IPS-18c (cell line): ENCODE results near the gene BAIAP2L1.

Experiments
- H3K4me3 ChIP-seq: 2 replicates; pipeline ENCODE4 v1.7.0; 2013; ENCODE audit warnings: low read depth, mild to moderate bottlenecking, low read length, moderate library complexity; ENCODE audit not compliant: insufficient read depth
- H3K9me3 ChIP-seq: one replicate; pipeline ENCODE4 v1.6.1; 2013; ENCODE audit warnings: mild to moderate bottlenecking, low read length, moderate library complexity; ENCODE audit not compliant: control insufficient read depth, insufficient read depth

The BAIAP2L1 gene

GRCh38 chr7:98368716-98369115 lies 32.2 kb downstream of the BAIAP2L1 start:
- no peak overlapping the region for H3K4me3 ChIP-seq
- H3K9me3 ChIP-seq, result no peaks in the 10 kb centered on the region

- no peak overlapping the region for H3K4me3 ChIP-seq
- H3K9me3 ChIP-seq, result no peaks in the 10 kb centered on the region
These were observed 34.3 kb downstream of the BAIAP2L1 start for GRCh38 chr7:98366562-98366938.

- Histone ChIP-seq H3K9me3 (no peaks in the 10 kb centered on the region), H3K4me3 (no peak overlapping the region)
These were observed 34.9 kb downstream of the BAIAP2L1 start for GRCh38 chr7:98365863-98366561.

- Histone ChIP-seq H3K9me3 (no peaks in the 10 kb centered on the region), H3K4me3 (no peak overlapping the region)
These were observed 36.7 kb downstream of the BAIAP2L1 start for GRCh38 chr7:98364220-98364619.

- H3K9me3 ChIP-seq, result no peaks in the 10 kb centered on the region
- no peak overlapping the region for H3K4me3 ChIP-seq
These were observed 38.4 kb downstream of the BAIAP2L1 start for GRCh38 chr7:98362517-98362916.

GRCh38 chr7:98360221-98361130 lies 40.4 kb downstream of the BAIAP2L1 start:
- Histone ChIP-seq H3K9me3 (no peaks in the 10 kb centered on the region), H3K4me3 (no peak overlapping the region)

- Histone ChIP-seq H3K4me3 (no peak overlapping the region), H3K9me3 (no peaks in the 10 kb centered on the region)
These were observed 41.5 kb downstream of the BAIAP2L1 start for GRCh38 chr7:98359395-98359794.

- no peak overlapping the region for H3K4me3 ChIP-seq
- H3K9me3 ChIP-seq, result no peaks in the 10 kb centered on the region
These were observed 42.2 kb downstream of the BAIAP2L1 start for GRCh38 chr7:98358706-98359105.

- Histone ChIP-seq H3K4me3 (no peak overlapping the region), H3K9me3 (no peaks in the 10 kb centered on the region)
These were observed 43.1 kb downstream of the BAIAP2L1 start for GRCh38 chr7:98357751-98358161.

- no peaks in the 10 kb centered on the region for H3K9me3 ChIP-seq
- no peak overlapping the region for H3K4me3 ChIP-seq
These were observed 45.7 kb downstream of the BAIAP2L1 start for GRCh38 chr7:98355250-98355538.

GRCh38 chr7:98354511-98355249 lies 46.2 kb downstream of the BAIAP2L1 start:
- no peaks in the 10 kb centered on the region for H3K9me3 ChIP-seq
- H3K4me3 ChIP-seq, result no peak overlapping the region; the same call in 1 of the 2 replicates

GRCh38 chr7:98354052-98354451 lies 46.8 kb downstream of the BAIAP2L1 start:
- H3K4me3 ChIP-seq, result no peak overlapping the region
- no peaks in the 10 kb centered on the region for H3K9me3 ChIP-seq

GRCh38 chr7:98352621-98353020 lies 48.3 kb downstream of the BAIAP2L1 start:
- Histone ChIP-seq H3K9me3 (no peaks in the 10 kb centered on the region), H3K4me3 (no peak overlapping the region)

- Histone ChIP-seq H3K9me3 (no peaks in the 10 kb centered on the region), H3K4me3 (no peak overlapping the region)
These were observed 49.8 kb downstream of the BAIAP2L1 start for GRCh38 chr7:98351136-98351535.

- Histone ChIP-seq H3K9me3 (no peaks in the 10 kb centered on the region), H3K4me3 (no peak overlapping the region)
These were observed 52.0 kb downstream of the BAIAP2L1 start for GRCh38 chr7:98348726-98349474.

- no peaks in the 10 kb centered on the region for H3K9me3 ChIP-seq
- no peak overlapping the region for H3K4me3 ChIP-seq
These were observed 54.3 kb downstream of the BAIAP2L1 start for GRCh38 chr7:98346515-98347069.

- peaks cover 2% of the 10 kb centered on the region for H3K9me3 ChIP-seq
These were observed 59.8 kb downstream of the BAIAP2L1 start for GRCh38 chr7:98341106-98341505.

More at GRCh38 chr7:98341106-98341505, 59.8 kb downstream of the BAIAP2L1 start:
- no peak overlapping the region for H3K4me3 ChIP-seq
